ENCODE measurements around the gene SLC1A5.

DNA sequence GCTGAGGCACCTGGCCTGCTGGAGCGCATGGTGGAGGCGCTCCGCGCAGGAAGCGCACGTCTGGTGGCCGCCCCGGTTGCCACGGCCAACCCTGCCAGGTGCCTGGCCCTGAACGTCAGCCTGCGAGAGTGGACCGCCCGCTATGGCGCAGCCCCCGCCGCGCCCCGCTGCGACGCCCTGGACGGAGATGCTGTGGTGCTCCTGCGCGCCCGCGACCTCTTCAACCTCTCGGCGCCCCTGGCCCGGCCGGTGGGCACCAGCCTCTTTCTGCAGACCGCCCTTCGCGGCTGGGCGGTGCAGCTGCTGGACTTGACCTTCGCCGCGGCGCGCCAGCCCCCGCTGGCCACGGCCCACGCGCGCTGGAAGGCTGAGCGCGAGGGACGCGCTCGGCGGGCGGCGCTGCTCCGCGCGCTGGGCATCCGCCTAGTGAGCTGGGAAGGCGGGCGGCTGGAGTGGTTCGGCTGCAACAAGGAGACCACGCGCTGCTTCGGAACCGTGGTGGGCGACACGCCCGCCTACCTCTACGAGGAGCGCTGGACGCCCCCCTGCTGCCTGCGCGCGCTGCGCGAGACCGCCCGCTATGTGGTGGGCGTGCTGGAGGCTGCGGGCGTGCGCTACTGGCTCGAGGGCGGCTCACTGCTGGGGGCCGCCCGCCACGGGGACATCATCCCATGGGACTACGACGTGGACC lies 32.4 kb downstream of the SLC1A5 start:
- TF ChIP-seq, protein P1, sequence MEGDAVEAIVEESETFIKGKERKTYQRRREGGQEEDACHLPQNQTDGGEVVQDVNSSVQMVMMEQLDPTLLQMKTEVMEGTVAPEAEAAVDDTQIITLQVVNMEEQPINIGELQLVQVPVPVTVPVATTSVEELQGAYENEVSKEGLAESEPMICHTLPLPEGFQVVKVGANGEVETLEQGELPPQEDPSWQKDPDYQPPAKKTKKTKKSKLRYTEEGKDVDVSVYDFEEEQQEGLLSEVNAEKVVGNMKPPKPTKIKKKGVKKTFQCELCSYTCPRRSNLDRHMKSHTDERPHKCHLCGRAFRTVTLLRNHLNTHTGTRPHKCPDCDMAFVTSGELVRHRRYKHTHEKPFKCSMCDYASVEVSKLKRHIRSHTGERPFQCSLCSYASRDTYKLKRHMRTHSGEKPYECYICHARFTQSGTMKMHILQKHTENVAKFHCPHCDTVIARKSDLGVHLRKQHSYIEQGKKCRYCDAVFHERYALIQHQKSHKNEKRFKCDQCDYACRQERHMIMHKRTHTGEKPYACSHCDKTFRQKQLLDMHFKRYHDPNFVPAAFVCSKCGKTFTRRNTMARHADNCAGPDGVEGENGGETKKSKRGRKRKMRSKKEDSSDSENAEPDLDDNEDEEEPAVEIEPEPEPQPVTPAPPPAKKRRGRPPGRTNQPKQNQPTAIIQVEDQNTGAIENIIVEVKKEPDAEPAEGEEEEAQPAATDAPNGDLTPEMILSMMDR (tag by site-specific recombination; IDR thresholded peaks at IDR 0.05): no peak
- TF ChIP-seq ZNF174 (tag by site-specific recombination; IDR thresholded peaks at IDR 0.05) (no peak), ZBTB20 (tag by site-specific recombination; IDR thresholded peaks at IDR 0.05) (no peak), ZNF239 (tag by site-specific recombination; IDR thresholded peaks at IDR 0.05) (no peak), GFI1B (tag by site-specific recombination; IDR thresholded peaks at IDR 0.05) (no peak), ZBTB21 (tag by site-specific recombination; IDR thresholded peaks at IDR 0.05) (no peak), IKZF3 (tag by site-specific recombination; IDR thresholded peaks at IDR 0.05) (no peak), ZNF274 (IDR thresholded peaks at IDR 0.05; ENCODE audit: low read length) (no peak), ZNF274 (tag by site-specific recombination; IDR thresholded peaks at IDR 0.05; ENCODE audit: borderline replicate concordance) (no peak), ZNF292 (tag by site-specific recombination; IDR thresholded peaks at IDR 0.05; ENCODE audit: borderline replicate concordance, low read depth) (no peak), ZNF660 (tag by site-specific recombination; IDR thresholded peaks at IDR 0.05) (no peak), ZNF530 (tag by site-specific recombination; IDR thresholded peaks at IDR 0.05; ENCODE audit: low read depth) (no peak), ZNF324 (tag by site-specific recombination; IDR thresholded peaks at IDR 0.05) (no peak)
- TF ChIP-seq, protein P2, sequence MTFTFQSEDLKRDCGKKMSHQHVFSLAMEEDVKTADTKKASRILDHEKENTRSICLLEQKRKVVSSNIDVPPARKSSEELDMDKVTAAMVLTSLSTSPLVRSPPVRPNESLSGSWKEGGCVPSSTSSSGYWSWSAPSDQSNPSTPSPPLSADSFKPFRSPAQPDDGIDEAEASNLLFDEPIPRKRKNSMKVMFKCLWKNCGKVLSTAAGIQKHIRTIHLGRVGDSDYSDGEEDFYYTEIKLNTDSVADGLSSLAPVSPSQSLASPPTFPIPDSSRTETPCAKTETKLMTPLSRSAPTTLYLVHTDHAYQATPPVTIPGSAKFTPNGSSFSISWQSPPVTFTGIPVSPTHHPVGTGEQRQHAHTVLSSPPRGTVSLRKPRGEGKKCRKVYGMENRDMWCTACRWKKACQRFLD (tag by site-specific recombination; IDR thresholded peaks at IDR 0.05): no peak
- TF ChIP-seq, protein P3, sequence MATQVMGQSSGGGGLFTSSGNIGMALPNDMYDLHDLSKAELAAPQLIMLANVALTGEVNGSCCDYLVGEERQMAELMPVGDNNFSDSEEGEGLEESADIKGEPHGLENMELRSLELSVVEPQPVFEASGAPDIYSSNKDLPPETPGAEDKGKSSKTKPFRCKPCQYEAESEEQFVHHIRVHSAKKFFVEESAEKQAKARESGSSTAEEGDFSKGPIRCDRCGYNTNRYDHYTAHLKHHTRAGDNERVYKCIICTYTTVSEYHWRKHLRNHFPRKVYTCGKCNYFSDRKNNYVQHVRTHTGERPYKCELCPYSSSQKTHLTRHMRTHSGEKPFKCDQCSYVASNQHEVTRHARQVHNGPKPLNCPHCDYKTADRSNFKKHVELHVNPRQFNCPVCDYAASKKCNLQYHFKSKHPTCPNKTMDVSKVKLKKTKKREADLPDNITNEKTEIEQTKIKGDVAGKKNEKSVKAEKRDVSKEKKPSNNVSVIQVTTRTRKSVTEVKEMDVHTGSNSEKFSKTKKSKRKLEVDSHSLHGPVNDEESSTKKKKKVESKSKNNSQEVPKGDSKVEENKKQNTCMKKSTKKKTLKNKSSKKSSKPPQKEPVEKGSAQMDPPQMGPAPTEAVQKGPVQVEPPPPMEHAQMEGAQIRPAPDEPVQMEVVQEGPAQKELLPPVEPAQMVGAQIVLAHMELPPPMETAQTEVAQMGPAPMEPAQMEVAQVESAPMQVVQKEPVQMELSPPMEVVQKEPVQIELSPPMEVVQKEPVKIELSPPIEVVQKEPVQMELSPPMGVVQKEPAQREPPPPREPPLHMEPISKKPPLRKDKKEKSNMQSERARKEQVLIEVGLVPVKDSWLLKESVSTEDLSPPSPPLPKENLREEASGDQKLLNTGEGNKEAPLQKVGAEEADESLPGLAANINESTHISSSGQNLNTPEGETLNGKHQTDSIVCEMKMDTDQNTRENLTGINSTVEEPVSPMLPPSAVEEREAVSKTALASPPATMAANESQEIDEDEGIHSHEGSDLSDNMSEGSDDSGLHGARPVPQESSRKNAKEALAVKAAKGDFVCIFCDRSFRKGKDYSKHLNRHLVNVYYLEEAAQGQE (tag by site-specific recombination; IDR thresholded peaks at IDR 0.05): no peak

Measured in HEK293 (cell line).